ENCODE results near the gene OR51E1.

OR51E1 gene

GRCh38 chr11:4643682-4644081 lies at the start of gene OR51E1:
TSS of gene OR51E1 (plus strand) at chr11:4643982. CDS start at chr11:4652527, 8,545 bp downstream.
- DNase-seq (ENCODE audit: low read depth in 2 of 2), result no peak

- DNase-seq (ENCODE audit: low read depth in 2 of 2), result no peak
Observed at GRCh38 chr11:4605057-4605456, 38.7 kb upstream of the OR51E1 start.

GRCh38 chr11:4606231-4607015 lies 37.4 kb upstream of the OR51E1 start:
- no peak for DNase-seq (ENCODE audit: low read depth in 2 of 2)

GRCh38 chr11:4607096-4607495 lies 36.7 kb upstream of the OR51E1 start:
- no peak for DNase-seq (ENCODE audit: low read depth in 2 of 2)

GRCh38 chr11:4607781-4608666 lies 35.8 kb upstream of the OR51E1 start, which contains the start of gene TRIM68:
TSS of gene TRIM68 (minus strand) at chr11:4608231. CDS start at chr11:4605504, 2,727 bp downstream.
- DNase-seq (ENCODE audit: low read depth in 2 of 2), result peak; percentile 87 to 88

GRCh38 chr11:4610258-4610935 lies 33.4 kb upstream of the OR51E1 start:
- no peak for DNase-seq (ENCODE audit: low read depth in 2 of 2)

GRCh38 chr11:4611986-4612385 lies 31.8 kb upstream of the OR51E1 start:
- no peak for DNase-seq (ENCODE audit: low read depth in 2 of 2)

- DNase-seq (ENCODE audit: low read depth in 2 of 2), result no peak
Observed at GRCh38 chr11:4615856-4616444, 27.8 kb upstream of the OR51E1 start.

- no peak for DNase-seq (ENCODE audit: low read depth in 2 of 2)
Observed at GRCh38 chr11:4619514-4619913, 24.3 kb upstream of the OR51E1 start.

- DNase-seq (ENCODE audit: low read depth in 2 of 2), result no peak
Observed at GRCh38 chr11:4626207-4627099, 17.3 kb upstream of the OR51E1 start.

GRCh38 chr11:4636136-4636535 lies 7.6 kb upstream of the OR51E1 start:
- no peak for DNase-seq (ENCODE audit: low read depth in 2 of 2)

- peak; percentile 29 to 41 for DNase-seq (ENCODE audit: low read depth in 2 of 2)
Observed at GRCh38 chr11:4636962-4637661, 6.7 kb upstream of the OR51E1 start, which contains the start of gene OR51D1. TSS of gene OR51D1 (plus strand) at chr11:4637477. CDS start at chr11:4639791, 2,314 bp downstream.

- no peak for DNase-seq (ENCODE audit: low read depth in 2 of 2)
Observed at GRCh38 chr11:4637662-4638047, 6.1 kb upstream of the OR51E1 start.

- no peak for DNase-seq (ENCODE audit: low read depth in 2 of 2)
Observed at GRCh38 chr11:4639931-4640330, 3.9 kb upstream of the OR51E1 start.

GRCh38 chr11:4641501-4641900 lies 2.3 kb upstream of the OR51E1 start:
- no peak for DNase-seq (ENCODE audit: low read depth in 2 of 2)

- no peak for DNase-seq (ENCODE audit: low read depth in 2 of 2)
Observed at GRCh38 chr11:4642043-4642442, 1.7 kb upstream of the OR51E1 start.

- no peak for DNase-seq (ENCODE audit: low read depth in 2 of 2)
Observed at GRCh38 chr11:4643076-4643475, 706 bp upstream of the OR51E1 start.

- no peak for DNase-seq (ENCODE audit: low read depth in 2 of 2)
Observed at GRCh38 chr11:4644233-4644632, 451 bp downstream of the OR51E1 start.

GRCh38 chr11:4645974-4646373 lies 2.2 kb downstream of the OR51E1 start:
- DNase-seq (ENCODE audit: low read depth in 2 of 2), result no peak

GRCh38 chr11:4647766-4648165 lies 4.0 kb downstream of the OR51E1 start:
- no peak for DNase-seq (ENCODE audit: low read depth in 2 of 2)
